HCT116 (cell line): ENCODE data around the gene SH2D7. TPM values are rescaled to one million over a fixed set of nuclear protein-coding genes. Genes with fewer than 3 reads are reported as not detected.

Experiments used
- ATAC-seq: fragments of 200-7000 bp; cut with Tn5 transposase; 2 replicates; pipeline ENCODE4 v1.9.1; 2020; ENCODE audit warnings: mild to moderate bottlenecking, moderate library complexity
- BruUV-seq: library from RNA; stranded (reverse); fragments of 400-500 nt; replicated peaks from 2 replicates; lab custom pipeline; 2021; lab: Mats Ljungman, UMichigan
- CTCF ChIA-PET: fragments of 300-600 bp; sonication (Branson Sonifier 250); formaldehyde crosslinking; loops from one replicate; lab custom pipeline; 2021; ENCODE audit warnings: antibody characterized with exemption; lab: Charles Lee
- POLR2A ChIA-PET: fragments of 300-600, 350-600 bp; sonication (Branson Sonifier 250); formaldehyde crosslinking; loops from one replicate; lab custom pipeline; 2021; ENCODE audit warnings: antibody characterized with exemption; lab: Charles Lee
- RAD21 ChIA-PET, 2 experiments: fragments of 300-600 bp; sonication (Branson Sonifier 250); formaldehyde crosslinking; loops; one replicate each; lab custom pipeline; 2023; ENCODE audit warnings: low total read pairs in 2 of 2; ENCODE audit not compliant: uncharacterized antibody in 2 of 2, unreplicated experiment in 2 of 2, low non-redundant PET in 1 of 2; lab: Charles Lee
- DNase-seq: peaks from one replicate; pipeline ENCODE4 v3.0.0-alpha.2; 2010; ENCODE audit warnings: low read depth, low spot score
- H2AFZ ChIP-seq: fragments of 200-600 bp; shearing (Covaris generic), sonication (generic); 2 replicates; pipeline ENCODE4 v1.6.1; 2017; ENCODE audit warnings: low read depth, mixed run types, mixed read lengths, antibody characterized with exemption, low read length; ENCODE audit not compliant: poor library complexity, severe bottlenecking
- H3K27ac ChIP-seq: 2 replicates; pipeline ENCODE4 v1.5.1; 2012; ENCODE audit warnings: low read depth, low read length
- H3K27me3 ChIP-seq: fragments of 200-600 bp; sonication (generic); 2 replicates; pipeline ENCODE4 v1.6.1; 2016; ENCODE audit warnings: mixed run types, low read length, mixed read lengths; ENCODE audit not compliant: insufficient read depth
- H3K36me3 ChIP-seq, 2 experiments: fragments of 200-500 bp in 1 of 2; fragments of 200-600 bp in 1 of 2; sonication (Bioruptor generic) in 1 of 2; sonication (generic) in 1 of 2; 2 replicates each; pipeline versions ENCODE4 v1.5.1 to v1.6.1; 2014 to 2016; ENCODE audit warnings: low read length in 2 of 2, inconsistent platforms in 1 of 2, mixed read lengths in 1 of 2, mixed run types in 1 of 2; ENCODE audit not compliant: insufficient read depth in 2 of 2, control insufficient read depth in 1 of 2
- H3K4me1 ChIP-seq, 2 experiments: fragments of 200-600 bp in 1 of 2; sonication (generic) in 1 of 2; 2 replicates each; pipeline versions ENCODE4 v1.5.1 to v1.6.1; 2012 to 2017; ENCODE audit warnings: low read length in 2 of 2, inconsistent platforms in 1 of 2, mild to moderate bottlenecking in 1 of 2, mixed read lengths in 1 of 2, mixed run types in 1 of 2, moderate library complexity in 1 of 2; ENCODE audit not compliant: insufficient read depth in 2 of 2, control insufficient read depth in 1 of 2
- H3K4me2 ChIP-seq: fragments of 200-600 bp; sonication (generic); 2 replicates; pipeline ENCODE4 v1.6.1; 2017; ENCODE audit warnings: mixed run types, low read length, mixed read lengths
- H3K4me3 ChIP-seq, 2 experiments: fragments of 200-600 bp in 1 of 2; sonication (generic) in 1 of 2; replicated peaks in 1 of 2; 2 replicates each; pipeline ENCODE4 v1.5.1; 2011 to 2016; ENCODE audit warnings: low read length in 2 of 2, control low read depth in 1 of 2, low read depth in 1 of 2, mild to moderate bottlenecking in 1 of 2, mixed read lengths in 1 of 2, mixed run types in 1 of 2
- H3K79me2 ChIP-seq: fragments of 200-600 bp; sonication (generic); 2 replicates; pipeline ENCODE4 v1.6.1; 2017; ENCODE audit warnings: mild to moderate bottlenecking, mixed run types, low read length, moderate library complexity, mixed read lengths; ENCODE audit not compliant: insufficient read depth
- H3K9ac ChIP-seq: fragments of 200-600 bp; sonication (generic); 2 replicates; pipeline ENCODE4 v1.6.1; 2016; ENCODE audit warnings: low read length, mixed read lengths
- H3K9me2 ChIP-seq: fragments of 200-600 bp; sonication (generic), shearing (Covaris generic); 2 replicates; pipeline ENCODE4 v1.6.1; 2017; ENCODE audit warnings: mixed run types, mild to moderate bottlenecking, moderate library complexity; ENCODE audit not compliant: insufficient read depth
- H3K9me3 ChIP-seq, 2 experiments: fragments of 200-500 bp in 1 of 2; fragments of 200-600 bp in 1 of 2; sonication (Bioruptor generic) in 1 of 2; sonication (generic) in 1 of 2; 2 replicates each; pipeline ENCODE4 v1.6.1; 2014 to 2017; ENCODE audit warnings: low read length in 2 of 2, mixed read lengths in 2 of 2, inconsistent platforms in 1 of 2, low read depth in 1 of 2, mild to moderate bottlenecking in 1 of 2, mixed run types in 1 of 2, moderate library complexity in 1 of 2; ENCODE audit not compliant: control insufficient read depth in 1 of 2, insufficient read depth in 1 of 2
- H4K20me1 ChIP-seq: fragments of 200-600 bp; sonication (generic), shearing (Covaris generic); 2 replicates; pipeline ENCODE4 v1.6.1; 2017; ENCODE audit warnings: mixed run types, mild to moderate bottlenecking, moderate library complexity; ENCODE audit not compliant: insufficient read depth
- CEBPB ChIP-seq: IDR thresholded peaks from 2 replicates; pipeline ENCODE4 v1.6.1; 2012; ENCODE audit warnings: low read depth
- ELF1 ChIP-seq: IDR thresholded peaks from 2 replicates; pipeline ENCODE4 v1.6.1; 2012; ENCODE audit warnings: low read depth, borderline replicate concordance
- EZH2 ChIP-seq: fragments of 200-600 bp; sonication (generic); IDR thresholded peaks from 2 replicates; pipeline ENCODE4 v1.6.1; 2017; ENCODE audit warnings: antibody characterized with exemption, mixed run types
- EZH2phosphoT487 ChIP-seq: fragments of 200-600 bp; IDR thresholded peaks from 2 replicates; pipeline ENCODE4 v1.6.1; 2018; ENCODE audit warnings: antibody characterized with exemption, borderline replicate concordance
- FOSL1 ChIP-seq: IDR thresholded peaks from 2 replicates; pipeline ENCODE4 v1.6.1; 2012; ENCODE audit warnings: low read depth
- JUND ChIP-seq: IDR thresholded peaks from 2 replicates; pipeline ENCODE4 v1.6.1; 2012
- POLR2A ChIP-seq: IDR thresholded peaks from 2 replicates; pipeline ENCODE4 v1.7.0; 2011; ENCODE audit warnings: borderline replicate concordance; ENCODE audit not compliant: insufficient read depth, insufficient read length; ENCODE audit errors: extremely low read depth
- POLR2AphosphoS5 ChIP-seq: IDR thresholded peaks from 2 replicates; pipeline ENCODE4 v1.6.1; 2011; ENCODE audit warnings: mild to moderate bottlenecking, low read depth, low read length, moderate library complexity
- RAD21 ChIP-seq: IDR thresholded peaks from 2 replicates; pipeline ENCODE4 v1.6.1; 2012; ENCODE audit warnings: low read depth, mild to moderate bottlenecking
- REST ChIP-seq: IDR thresholded peaks from 2 replicates; pipeline ENCODE4 v1.6.1; 2012; ENCODE audit warnings: low read depth
- TCF7L2 ChIP-seq: IDR thresholded peaks from 2 replicates; pipeline ENCODE4 v1.7.0; 2011; ENCODE audit warnings: borderline replicate concordance, inconsistent platforms; ENCODE audit not compliant: insufficient read depth, insufficient read length; ENCODE audit errors: extremely low read depth
- ZFX ChIP-seq: fragments of 450-650 bp; IDR thresholded peaks from 2 replicates; pipeline ENCODE4 v1.6.1; 2017
- ZNF274 ChIP-seq: fragments of 200-500 bp; sonication (Bioruptor generic); IDR thresholded peaks from 2 replicates; pipeline ENCODE4 v1.6.1; 2014; ENCODE audit warnings: mild to moderate bottlenecking, low read depth, low read length, inconsistent platforms
- intact Hi-C: fragments of 100-400 bp; cut with micrococcal nuclease; formaldehyde crosslinking; loops from 2 replicates; pipeline ENCODE4 v1.10.0; 2022
- total RNA-seq: library from RNA; stranded (reverse); gene quantifications from one replicate; pipeline ENCODE4 v1.2.1, GENCODE V29; 2021; ENCODE audit not compliant: unreplicated experiment
- TF ChIP-seq, protein P1 (sequence below): IDR thresholded peaks from 2 replicates; pipeline ENCODE4 v1.6.1; 2011; ENCODE audit warnings: mild to moderate bottlenecking, low read length, moderate library complexity; ENCODE audit not compliant: insufficient replicate concordance; ENCODE audit errors: extremely low read depth
- TF ChIP-seq, protein P2 (sequence below): IDR thresholded peaks from 2 replicates; pipeline ENCODE4 v1.6.1; 2012

Gene SH2D7
- total RNA-seq, 1 experiment from 2014 or later, result not detected

DNA sequence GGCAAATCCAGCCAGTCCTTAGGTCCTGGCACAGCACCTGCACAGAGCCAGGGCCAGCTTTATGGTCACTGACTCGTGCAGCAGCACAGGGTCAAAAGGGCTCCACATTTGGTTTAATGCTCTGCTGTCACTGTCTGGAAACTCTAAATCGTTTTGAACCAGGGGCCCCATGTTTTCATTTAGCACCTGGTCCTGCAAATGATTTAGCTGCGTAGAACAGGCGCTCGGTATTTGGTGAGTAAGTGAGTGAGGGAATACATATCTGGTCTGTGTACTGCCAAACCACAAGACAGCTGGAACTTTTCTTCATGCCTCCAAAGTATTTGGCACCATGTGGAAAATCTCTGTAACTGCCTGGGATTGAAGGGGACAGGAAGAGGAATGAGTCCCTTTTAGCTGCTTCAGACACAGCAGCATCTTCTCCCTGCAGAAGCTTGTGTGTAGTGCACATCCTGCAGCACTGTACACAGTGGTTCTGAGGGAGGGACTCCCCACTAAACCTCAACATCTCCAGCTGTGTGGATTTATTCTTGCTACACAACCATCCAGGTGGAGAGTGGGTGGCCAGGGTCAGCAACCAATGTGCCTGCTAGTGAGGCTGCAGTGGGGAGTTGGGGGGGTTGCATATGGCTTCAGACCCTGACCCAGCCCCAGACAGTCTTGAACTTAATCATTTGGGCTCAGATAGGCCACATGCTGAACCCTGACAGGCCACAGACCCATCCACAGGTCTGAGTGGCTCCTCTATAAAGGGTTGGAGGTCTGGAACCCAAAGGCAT, 1.1 kb downstream of the SH2D7 start (continued):
- TF ChIP-seq, protein P1, sequence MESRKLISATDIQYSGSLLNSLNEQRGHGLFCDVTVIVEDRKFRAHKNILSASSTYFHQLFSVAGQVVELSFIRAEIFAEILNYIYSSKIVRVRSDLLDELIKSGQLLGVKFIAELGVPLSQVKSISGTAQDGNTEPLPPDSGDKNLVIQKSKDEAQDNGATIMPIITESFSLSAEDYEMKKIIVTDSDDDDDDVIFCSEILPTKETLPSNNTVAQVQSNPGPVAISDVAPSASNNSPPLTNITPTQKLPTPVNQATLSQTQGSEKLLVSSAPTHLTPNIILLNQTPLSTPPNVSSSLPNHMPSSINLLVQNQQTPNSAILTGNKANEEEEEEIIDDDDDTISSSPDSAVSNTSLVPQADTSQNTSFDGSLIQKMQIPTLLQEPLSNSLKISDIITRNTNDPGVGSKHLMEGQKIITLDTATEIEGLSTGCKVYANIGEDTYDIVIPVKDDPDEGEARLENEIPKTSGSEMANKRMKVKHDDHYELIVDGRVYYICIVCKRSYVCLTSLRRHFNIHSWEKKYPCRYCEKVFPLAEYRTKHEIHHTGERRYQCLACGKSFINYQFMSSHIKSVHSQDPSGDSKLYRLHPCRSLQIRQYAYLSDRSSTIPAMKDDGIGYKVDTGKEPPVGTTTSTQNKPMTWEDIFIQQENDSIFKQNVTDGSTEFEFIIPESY, result no peak
- TF ChIP-seq POLR2A (no peak), POLR2AphosphoS5 (no peak), TCF7L2 (no peak), RAD21 (no peak), ZFX (no peak), ZNF274 (no peak), JUND (no peak), ELF1 (no peak), EZH2 (no peak)

DNA sequence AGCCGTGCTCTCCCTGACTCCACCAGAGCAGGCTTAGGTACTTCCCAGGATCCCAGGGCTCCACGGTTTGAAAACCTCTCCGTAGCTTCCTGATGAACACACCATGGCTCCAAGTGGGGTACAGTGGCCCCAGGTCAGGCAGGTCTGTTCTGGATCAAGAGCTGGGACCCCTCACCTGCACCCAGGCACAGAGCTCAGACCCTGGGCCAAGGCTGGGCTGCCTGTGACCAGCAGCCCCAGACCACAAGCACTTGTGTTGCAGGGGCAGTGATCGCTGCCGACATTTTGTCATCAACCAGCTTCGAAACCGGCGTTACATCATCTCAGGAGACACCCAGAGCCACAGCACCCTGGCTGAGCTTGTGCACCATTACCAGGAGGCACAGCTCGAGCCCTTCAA, 5.3 kb downstream of the SH2D7 start:
- Histone ChIP-seq H3K9ac (no peak overlapping the region), H3K4me1 (no peaks in the 10 kb centered on the region), H3K9me3 (no peaks in the 10 kb centered on the region), H3K36me3 (no peaks in the 10 kb centered on the region), H2AFZ (no peak overlapping the region), H3K79me2 (no peaks in the 10 kb centered on the region), H3K4me2 (no peak overlapping the region), H3K27me3 (no peaks in the 10 kb centered on the region), H4K20me1 (no peaks in the 10 kb centered on the region), H3K4me3 (no peak overlapping the region), H3K9me2 (no peaks in the 10 kb centered on the region), H3K27ac (no peak overlapping the region)
- RAD21 ChIA-PET, result no interaction called here
- no TSS peak for BruUV-seq
- CTCF ChIA-PET, result interaction anchor here (1.4 kb wide), 1 partner anchor 11 kb away, joined by 4 read pairs; no protein-coding TSS in a partner anchor
- POLR2A ChIA-PET, result no interaction called here
- intact Hi-C loops, result no loop called here
- DNase-seq (no peak), ATAC-seq (no peak)
- TF ChIP-seq, protein P1, result no peak
- TF ChIP-seq REST, result no peak
- no peak for TF ChIP-seq EZH2phosphoT487
- no peak for TF ChIP-seq EZH2
- no peak for TF ChIP-seq ZFX
- no peak for TF ChIP-seq ZNF274
- TF ChIP-seq, protein P2, sequence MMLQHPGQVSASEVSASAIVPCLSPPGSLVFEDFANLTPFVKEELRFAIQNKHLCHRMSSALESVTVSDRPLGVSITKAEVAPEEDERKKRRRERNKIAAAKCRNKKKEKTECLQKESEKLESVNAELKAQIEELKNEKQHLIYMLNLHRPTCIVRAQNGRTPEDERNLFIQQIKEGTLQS, result no peak
- TF ChIP-seq CEBPB, result no peak
- TF ChIP-seq TCF7L2, result no peak
- no peak for TF ChIP-seq FOSL1
